Mesothelial cell of epicardium (in vitro differentiated cells): Measurements from ENCODE around the gene TEAD4. TPM values are rescaled to one million over a fixed set of nuclear protein-coding genes. Genes with fewer than 3 reads are reported as not detected.

Experiments
- DNase-seq, 2 experiments: peaks; one replicate each; pipeline ENCODE4 v3.0.0; 2021; ENCODE audit warnings: low spot score in 2 of 2; ENCODE audit not compliant: unreplicated experiment in 2 of 2
- H3K27ac Mint-ChIP-seq: 2 replicates; pipeline ENCODE4 v1.8.0; 2021; ENCODE audit warnings: mixed read lengths
- H3K27me3 Mint-ChIP-seq: 2 replicates; pipeline ENCODE4 v1.8.0; 2021; ENCODE audit warnings: low read depth, mixed read lengths
- H3K36me3 Mint-ChIP-seq: 2 replicates; pipeline ENCODE4 v1.8.0; 2021; ENCODE audit warnings: mixed read lengths
- H3K4me1 Mint-ChIP-seq: 2 replicates; pipeline ENCODE4 v1.8.0; 2021; ENCODE audit warnings: mixed read lengths
- H3K4me3 Mint-ChIP-seq: 2 replicates; pipeline ENCODE4 v1.8.0; 2021; ENCODE audit warnings: mild to moderate bottlenecking, moderate library complexity, mixed read lengths
- H3K9me3 Mint-ChIP-seq: 2 replicates; pipeline ENCODE4 v1.8.0; 2021; ENCODE audit warnings: mixed read lengths
- CTCF ChIP-seq: fragments of 200-600 bp; sonication (generic); IDR thresholded peaks from one replicate; pipeline ENCODE4 v1.5.0; 2021; ENCODE audit warnings: antibody characterized with exemption; ENCODE audit not compliant: unreplicated experiment
- total RNA-seq: library from RNA; stranded (reverse); gene quantifications from 3 replicates; pipeline ENCODE4 v1.2.1, GENCODE V29; 2021

TEAD4 gene
- total RNA-seq, 1 donor from 2014 or later, result 32.3 TPM

- peaks cover 6% of the 10 kb centered on the region for H3K4me1 Mint-ChIP-seq
- H3K4me3 Mint-ChIP-seq, result no peak overlapping the region
- no peaks in the 10 kb centered on the region for H3K27me3 Mint-ChIP-seq
- H3K36me3 Mint-ChIP-seq, result peaks cover 4% of the 10 kb centered on the region
- no peaks in the 10 kb centered on the region for H3K9me3 Mint-ChIP-seq
- TF ChIP-seq CTCF, result no peak
- DNase-seq, result no peak
- no peak overlapping the region for H3K27ac Mint-ChIP-seq
Measured at GRCh38 chr12:2979806-2980205, 20.6 kb downstream of the TEAD4 start.

GRCh38 chr12:2980630-2981029 is 21.4 kb downstream of the TEAD4 start:
- no peak for DNase-seq
- H3K9me3 Mint-ChIP-seq, result no peaks in the 10 kb centered on the region
- H3K36me3 Mint-ChIP-seq, result peaks cover 4% of the 10 kb centered on the region
- H3K27ac Mint-ChIP-seq, result no peak overlapping the region
- TF ChIP-seq CTCF, result no peak
- H3K27me3 Mint-ChIP-seq, result no peaks in the 10 kb centered on the region
- H3K4me1 Mint-ChIP-seq, result peaks cover 6% of the 10 kb centered on the region
- H3K4me3 Mint-ChIP-seq, result no peak overlapping the region

- no peaks in the 10 kb centered on the region for H3K4me1 Mint-ChIP-seq
- DNase-seq, result no peak
- H3K27ac Mint-ChIP-seq, result no peak overlapping the region
- no peaks in the 10 kb centered on the region for H3K27me3 Mint-ChIP-seq
- no peak for TF ChIP-seq CTCF
- H3K4me3 Mint-ChIP-seq, result no peak overlapping the region
- H3K36me3 Mint-ChIP-seq, result peaks cover 11% of the 10 kb centered on the region
- H3K9me3 Mint-ChIP-seq, result peaks cover 6% of the 10 kb centered on the region
Measured at GRCh38 chr12:2982361-2982760, 23.2 kb downstream of the TEAD4 start.

GRCh38 chr12:2984249-2984648 is 25.1 kb downstream of the TEAD4 start:
- peaks cover 11% of the 10 kb centered on the region for H3K36me3 Mint-ChIP-seq
- no peak overlapping the region for H3K27ac Mint-ChIP-seq
- H3K9me3 Mint-ChIP-seq, result peaks cover 11% of the 10 kb centered on the region
- H3K4me3 Mint-ChIP-seq, result no peak overlapping the region
- no peak for TF ChIP-seq CTCF
- no peaks in the 10 kb centered on the region for H3K27me3 Mint-ChIP-seq
- no peaks in the 10 kb centered on the region for H3K4me1 Mint-ChIP-seq
- no peak for DNase-seq

GRCh38 chr12:2984698-2985097 is 25.5 kb downstream of the TEAD4 start:
- Mint-ChIP-seq H3K4me1 (no peaks in the 10 kb centered on the region), H3K4me3 (no peak overlapping the region), H3K27ac (no peak overlapping the region), H3K36me3 (peaks cover 13% of the 10 kb centered on the region), H3K9me3 (peaks cover 13% of the 10 kb centered on the region), H3K27me3 (no peaks in the 10 kb centered on the region)
- TF ChIP-seq CTCF, result no peak
- DNase-seq, result no peak

GRCh38 chr12:2986876-2987275 is 27.7 kb downstream of the TEAD4 start:
- DNase-seq, result no peak
- Mint-ChIP-seq H3K4me3 (no peak overlapping the region), H3K4me1 (no peaks in the 10 kb centered on the region), H3K27ac (no peak overlapping the region), H3K9me3 (peaks cover 18% of the 10 kb centered on the region), H3K27me3 (no peaks in the 10 kb centered on the region), H3K36me3 (peaks cover 17% of the 10 kb centered on the region)
- no peak for TF ChIP-seq CTCF
